Activated CD4-positive, alpha-beta T cell treated with anti-CD3 and anti-CD28 coated beads, Interleukin-2, Interleukin-6, amounts not matched to agents 100 ng/mL and 50 ng/mL, durations not matched to agents 16 hours and 8 hours (primary cell): ENCODE results near the gene ZNF276.

Source experiments
- DNase-seq: peaks from one replicate; pipeline ENCODE4 v3.0.0-alpha.2; 2020

ZNF276 gene

GRCh38 chr16:89786474-89787364 is 65.4 kb downstream of the ZNF276 start:
- no peak for DNase-seq

GRCh38 chr16:89787365-89787805 is 66.0 kb downstream of the ZNF276 start:
- no peak for DNase-seq
